GM18861 (cell line): ENCODE results near the gene CREB3L2.
"Not testable (repeated sequence)": the region's sequence is repeated elsewhere in the genome, so short reads cannot be mapped to it uniquely, and the experiment has no call there.

Experiments used
- ATAC-seq: cut with Tn5 transposase; IDR thresholded peaks from one replicate; pipeline ENCODE4 v1.9.1; 2021; ENCODE audit not compliant: unreplicated experiment

Gene CREB3L2

DNA sequence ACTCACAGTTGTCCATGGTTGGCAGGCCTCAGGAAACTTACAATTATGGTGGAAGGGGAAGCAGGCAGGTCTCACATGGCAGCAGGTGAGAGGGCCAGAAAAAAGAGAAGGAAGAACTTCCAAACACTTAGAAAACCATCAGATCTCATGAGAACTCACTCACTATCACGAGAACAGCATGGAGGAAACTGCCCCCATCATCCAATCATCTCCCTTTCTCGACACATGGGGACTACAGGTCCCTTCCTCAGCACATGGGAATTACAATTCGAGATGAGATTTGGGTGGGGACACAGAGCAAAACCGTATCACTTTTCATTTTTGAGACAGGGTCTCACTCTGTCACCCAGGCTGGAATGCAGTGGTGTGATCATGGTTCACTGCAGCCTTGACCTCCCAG lies 12.3 kb upstream of the CREB3L2 start:
- ATAC-seq: not testable (repeated sequence)

DNA sequence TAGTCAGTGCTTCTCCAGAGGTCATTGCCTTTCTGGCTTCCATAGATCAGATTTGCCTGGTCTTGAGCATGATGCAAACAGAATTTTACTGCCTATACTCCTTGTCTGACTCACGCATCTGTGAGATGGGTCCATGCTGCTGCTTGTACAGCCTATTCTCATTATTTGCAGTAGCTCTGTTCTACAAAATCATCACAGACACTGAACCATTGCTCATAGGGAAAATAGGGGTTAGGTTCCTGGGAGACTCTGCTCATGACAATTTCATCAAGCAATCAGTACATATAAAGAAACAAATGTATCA lies 7.4 kb upstream of the CREB3L2 start:
- no peak for ATAC-seq

DNA sequence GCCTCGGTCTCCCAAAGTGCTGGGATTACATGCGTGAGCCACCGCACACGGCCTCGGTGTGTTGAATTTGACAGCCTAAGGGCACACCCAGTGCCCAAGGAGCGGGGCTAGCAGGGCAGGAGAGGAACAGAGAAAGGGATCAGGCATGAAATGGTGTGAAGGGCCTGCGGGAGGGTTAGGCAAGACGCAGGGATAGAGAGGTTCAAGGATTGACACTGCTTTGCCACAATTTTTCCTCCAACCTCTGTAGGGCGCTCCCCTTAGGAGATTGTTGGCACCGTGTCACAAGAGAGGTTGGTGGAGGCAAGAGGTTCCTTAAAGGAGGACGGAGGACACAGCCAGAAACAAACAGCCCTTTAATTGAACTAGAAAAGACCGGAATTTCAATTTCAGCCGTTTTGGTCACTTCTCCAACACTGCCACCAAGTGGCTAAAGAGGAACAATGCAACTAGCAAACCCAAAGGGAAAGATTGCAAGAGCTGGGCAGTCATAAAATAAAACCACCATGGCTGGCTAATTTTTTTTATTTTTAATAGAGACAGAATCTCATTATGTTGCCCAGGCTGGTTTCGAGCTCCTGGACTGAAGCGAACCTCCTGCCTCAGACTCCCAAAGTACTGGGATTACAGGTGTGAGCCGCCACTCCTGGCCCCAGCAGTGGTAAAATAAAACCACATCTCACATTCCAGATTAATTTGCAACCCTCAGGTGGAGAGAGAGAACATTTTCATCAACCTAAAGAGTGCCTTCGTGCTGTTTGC lies 6.9 kb upstream of the CREB3L2 start:
- no peak for ATAC-seq

DNA sequence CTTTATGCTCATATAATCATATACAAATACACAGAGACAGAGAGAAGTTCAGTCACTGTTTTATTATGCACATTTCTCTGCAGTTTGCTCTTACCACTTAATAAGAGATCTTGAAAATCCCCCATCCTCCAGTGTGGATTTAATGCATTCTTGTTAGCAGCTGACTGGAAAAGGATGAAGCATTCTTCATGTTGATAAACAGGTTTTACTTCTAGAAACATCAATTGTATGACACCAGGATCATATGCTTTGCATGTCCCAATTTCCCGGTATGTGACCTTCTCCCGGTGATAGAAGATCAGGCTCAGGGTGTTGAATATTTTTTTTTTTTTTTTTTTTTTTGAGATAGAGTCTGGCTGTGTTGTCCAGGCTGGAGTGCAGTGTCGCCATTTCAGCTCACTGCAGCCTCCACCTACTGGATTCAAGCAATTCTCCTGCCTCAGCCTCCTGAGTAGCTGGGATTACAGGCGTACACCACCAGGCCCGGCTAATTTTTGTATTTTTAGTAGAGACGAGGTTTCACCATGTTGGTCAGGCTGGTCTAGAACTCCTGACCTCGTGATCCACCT lies 6.2 kb upstream of the CREB3L2 start:
- no peak for ATAC-seq

DNA sequence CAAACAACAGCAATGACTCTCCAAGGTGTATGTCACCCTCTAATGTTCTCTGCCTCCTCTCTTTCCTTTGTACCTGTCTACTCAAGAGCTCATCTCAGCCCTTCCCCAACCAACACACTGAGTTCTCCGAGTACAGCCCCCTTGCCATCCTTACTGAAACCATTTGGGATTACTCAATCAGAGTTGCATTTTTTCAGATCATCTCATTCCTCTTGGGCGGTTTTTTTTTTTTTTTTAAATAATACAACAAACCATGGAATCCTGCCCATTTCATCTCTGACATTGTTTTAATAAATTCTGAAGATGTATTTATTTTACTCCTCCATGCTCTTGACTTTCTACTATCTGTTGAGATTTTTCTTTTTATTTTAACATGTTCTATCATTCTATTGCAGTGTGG lies 4.2 kb upstream of the CREB3L2 start:
- no peak for ATAC-seq

DNA sequence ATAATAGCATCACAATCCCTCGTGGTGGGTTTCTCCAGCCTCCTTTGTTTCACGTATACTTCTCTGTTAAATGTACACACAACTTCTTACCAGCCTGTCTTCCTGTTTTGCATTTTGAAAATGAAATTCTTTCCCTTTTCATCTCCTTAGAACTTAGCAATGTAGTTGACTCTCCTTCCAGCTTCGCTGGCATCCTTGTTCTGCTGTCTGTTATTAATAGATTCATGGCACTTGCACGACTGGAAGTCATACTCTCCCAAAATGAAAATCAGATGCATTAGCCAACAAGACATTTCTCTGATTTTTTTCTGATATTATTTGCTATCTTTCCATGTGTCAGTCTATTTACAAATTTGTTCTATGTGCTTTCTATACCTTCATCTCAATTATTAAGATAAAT lies 3.0 kb upstream of the CREB3L2 start:
- ATAC-seq: no peak

DNA sequence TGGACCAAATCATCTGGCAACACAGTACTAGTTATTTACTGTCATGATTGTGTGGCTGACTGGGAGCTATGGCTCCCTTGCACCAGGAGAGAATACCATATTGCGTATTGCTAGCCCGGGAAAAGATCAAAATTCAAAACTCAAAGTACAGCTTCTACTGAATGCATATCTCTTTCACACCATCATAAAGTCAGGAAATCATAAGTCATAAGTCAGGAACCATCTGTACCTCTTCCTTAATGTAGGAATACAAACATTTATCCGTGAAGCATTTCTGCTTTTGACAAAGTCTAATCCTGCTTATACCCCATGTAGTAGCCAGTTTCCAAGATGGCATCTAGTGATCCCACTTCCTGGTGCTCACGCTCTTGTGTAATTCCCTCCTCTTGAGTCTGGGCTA lies 2.2 kb upstream of the CREB3L2 start:
- no peak for ATAC-seq

DNA sequence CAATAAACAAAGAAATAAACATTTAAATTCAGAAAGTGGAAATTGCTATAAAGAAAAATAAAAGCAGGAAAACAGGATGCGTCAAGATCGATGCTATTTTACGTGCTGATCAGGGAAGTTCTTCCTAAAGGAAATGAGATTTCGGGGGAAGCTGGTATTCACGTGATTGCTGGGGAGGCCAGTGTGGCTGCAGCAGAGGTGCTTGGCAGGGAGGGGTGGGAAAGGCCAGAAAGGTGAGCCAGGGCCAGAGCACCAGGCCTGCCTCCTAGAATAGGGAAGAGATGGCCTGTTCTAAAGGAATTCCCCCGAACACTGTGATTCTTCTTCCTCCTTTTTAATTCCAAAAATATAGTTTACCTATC lies 923 bp upstream of the CREB3L2 start:
- ATAC-seq: no peak

DNA sequence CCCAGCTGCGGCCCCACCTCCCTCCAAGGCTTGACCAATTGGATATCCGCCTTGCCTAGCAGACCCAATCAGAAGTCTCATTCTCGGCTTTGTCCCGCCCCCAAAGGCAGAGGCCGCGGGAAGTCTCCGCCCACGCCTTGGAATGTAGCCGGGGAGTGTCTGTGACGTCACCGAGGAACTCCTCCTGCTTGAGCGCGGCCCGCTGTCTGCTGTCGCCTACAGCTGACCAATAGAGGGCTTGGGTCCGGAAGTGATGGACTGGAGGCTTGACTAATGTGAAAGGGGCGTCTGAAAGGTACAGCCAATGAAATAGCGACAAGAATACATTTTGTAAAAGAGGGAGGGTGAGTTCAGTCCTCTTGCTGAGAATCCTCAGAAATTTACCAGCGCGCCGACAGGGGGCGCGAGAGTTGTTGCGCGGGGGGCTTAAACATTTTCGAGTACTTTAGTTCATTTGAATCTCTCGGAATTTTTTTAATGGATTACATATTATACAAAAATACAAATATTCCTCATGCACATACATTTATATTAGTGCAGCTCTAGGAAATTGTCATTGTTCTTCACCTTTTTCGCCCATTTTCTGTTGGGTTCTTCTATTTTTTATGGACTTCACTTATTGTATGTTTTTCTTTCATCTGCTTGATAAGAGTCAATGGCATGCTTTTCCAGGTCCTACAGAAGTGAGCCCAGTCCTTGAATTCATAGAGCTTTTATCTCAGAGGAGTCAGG lies 376 bp upstream of the CREB3L2 start:
- peak; percentile 95 for ATAC-seq

DNA sequence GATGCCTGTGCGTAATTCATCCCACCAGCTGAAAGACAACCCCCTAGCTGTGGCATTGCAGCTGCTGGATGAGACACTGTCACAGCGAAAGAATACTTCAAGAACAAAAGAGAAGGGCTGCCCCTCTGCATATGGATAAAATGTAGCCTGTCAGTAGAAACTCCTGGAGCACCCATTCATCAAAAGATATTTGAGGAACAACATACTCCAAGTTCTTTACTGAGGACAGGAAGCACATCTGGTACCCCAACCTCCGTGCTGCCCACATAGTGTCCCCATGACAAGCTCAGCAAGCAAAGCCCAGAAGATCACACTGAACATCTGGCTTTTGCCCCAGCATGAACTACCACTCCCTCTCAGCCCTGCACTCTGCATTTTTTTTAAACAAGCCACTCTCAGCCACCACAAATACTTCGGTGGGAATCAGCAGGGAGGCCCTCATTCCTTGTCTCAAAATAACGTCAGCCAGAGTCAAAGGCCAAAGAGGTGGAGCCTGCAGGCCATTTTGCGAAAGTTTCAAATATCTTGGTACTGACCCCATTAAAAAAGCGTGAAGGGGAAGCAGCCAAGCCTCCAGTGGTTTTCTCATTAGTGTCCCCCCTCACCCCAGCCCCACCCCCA lies 1.7 kb downstream of the CREB3L2 start:
- ATAC-seq: no peak

DNA sequence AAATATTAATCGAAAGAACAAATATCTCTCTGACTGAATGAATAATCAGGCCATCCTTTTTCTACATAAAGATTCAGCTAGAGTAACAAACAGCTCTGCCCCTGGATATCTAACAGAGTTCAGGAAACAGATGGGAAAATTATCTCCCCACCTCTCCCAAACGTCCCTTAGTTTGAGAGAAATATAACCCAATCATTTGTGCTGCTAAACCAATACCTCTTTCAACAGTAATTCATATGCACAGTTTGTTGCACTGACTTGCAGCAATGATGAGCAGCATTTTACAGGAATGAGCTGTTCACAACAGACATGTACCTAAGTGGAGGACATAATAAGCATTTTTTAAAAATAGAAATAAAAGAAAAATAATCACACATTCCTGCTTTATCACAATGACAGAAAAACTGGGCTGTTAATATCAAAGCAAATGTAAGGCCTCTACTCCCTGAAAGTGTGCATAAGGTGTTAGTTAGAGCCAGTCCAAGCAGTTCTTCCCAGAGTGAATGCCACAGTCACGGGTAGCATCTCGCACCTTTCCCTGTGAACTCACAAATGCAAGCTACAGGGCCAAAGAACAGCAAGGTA lies 2.3 kb downstream of the CREB3L2 start:
- no peak for ATAC-seq

DNA sequence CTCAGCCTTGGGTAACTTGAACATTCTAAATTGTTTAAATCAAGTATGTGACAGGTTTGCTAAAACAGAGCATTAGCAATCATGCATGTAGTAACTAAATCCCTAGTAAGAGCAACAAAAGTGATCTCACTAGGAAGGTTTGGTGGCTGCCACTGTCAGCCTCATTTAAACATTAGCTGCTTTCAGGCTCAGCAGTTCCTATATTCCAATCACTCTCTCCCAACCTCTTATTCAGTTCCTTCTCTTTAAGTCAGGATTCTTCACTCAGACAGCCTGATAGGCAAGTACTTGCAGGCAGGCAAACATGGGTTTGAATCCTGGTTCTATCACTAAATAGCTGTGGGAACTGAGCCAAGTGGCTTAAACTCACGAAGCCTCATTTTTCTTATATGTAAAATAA lies 3.6 kb downstream of the CREB3L2 start:
- no peak for ATAC-seq

DNA sequence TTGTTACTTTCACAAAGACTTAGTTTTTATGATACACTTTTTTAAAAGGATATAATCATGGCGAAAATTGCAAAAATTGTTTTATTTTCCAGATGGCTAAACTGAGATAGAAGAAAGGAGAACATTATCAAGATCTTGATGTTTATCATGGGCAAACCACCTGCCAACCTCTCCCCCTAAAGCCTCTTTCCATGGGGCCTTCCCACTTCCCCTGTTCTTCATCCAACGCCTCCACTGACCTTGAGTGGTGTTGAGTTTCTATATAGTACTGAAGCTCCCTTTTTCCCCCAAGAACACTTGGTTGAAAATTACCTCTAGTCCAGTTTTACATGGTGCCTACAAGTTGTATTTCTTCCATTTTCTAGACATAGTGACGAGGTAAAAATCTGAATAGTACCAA lies 5.0 kb downstream of the CREB3L2 start:
- no peak for ATAC-seq

DNA sequence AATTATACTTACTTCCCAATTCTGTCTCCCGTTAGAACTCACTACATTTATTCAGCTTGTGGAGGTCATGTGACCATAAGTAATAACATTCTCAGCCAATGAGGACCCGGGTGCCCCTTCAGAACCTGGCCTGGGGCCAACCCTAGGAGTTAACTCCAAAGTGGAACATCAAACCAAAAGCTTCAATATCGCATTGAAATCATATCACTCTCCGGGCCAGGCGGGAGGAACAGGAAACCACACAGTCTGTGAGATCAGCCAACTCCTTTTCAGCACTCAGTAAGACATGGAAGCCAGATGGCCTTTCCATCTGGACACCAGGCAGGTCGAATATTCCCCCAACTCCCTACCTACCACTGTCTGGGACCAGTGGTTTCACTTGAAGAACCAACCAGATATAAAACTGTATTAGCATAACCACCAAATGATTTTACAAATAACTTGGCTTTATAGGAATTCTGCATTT lies 5.5 kb downstream of the CREB3L2 start:
- no peak for ATAC-seq

DNA sequence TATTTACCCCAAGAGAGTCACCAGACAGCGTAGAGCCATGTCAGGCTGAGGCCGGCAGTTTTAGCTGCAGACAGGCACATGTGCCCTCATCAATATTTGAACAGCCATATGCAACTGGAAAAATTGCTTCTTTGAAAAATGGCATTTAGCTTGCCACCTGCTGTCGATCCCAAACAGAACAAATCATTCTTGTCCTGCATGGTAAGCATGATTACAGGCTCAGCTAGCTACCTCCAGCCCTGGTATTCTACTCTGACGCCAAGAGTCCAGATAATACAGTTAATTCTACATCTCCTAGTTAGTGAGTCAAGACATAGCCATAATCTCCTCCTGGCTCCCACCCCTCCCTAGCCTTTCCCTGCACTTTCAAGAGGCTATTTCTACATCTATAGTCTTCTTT lies 7.7 kb downstream of the CREB3L2 start:
- no peak for ATAC-seq

DNA sequence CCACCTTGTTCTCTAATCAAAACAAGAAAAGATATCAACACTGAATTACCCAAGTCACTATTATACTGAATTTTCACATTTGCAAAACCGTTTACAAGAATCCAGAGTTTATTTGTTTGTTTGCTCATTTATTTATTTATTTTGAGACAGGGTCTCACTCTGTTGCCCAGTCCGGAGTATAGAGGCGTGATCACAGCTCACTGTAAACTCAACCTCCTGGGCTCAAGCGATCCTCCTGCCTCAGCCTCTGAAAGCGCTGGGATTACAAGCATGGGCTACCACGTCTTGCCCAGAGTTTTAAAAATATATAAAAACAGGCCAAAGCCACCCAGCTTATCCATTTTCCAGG lies 8.5 kb downstream of the CREB3L2 start:
- ATAC-seq: no peak

DNA sequence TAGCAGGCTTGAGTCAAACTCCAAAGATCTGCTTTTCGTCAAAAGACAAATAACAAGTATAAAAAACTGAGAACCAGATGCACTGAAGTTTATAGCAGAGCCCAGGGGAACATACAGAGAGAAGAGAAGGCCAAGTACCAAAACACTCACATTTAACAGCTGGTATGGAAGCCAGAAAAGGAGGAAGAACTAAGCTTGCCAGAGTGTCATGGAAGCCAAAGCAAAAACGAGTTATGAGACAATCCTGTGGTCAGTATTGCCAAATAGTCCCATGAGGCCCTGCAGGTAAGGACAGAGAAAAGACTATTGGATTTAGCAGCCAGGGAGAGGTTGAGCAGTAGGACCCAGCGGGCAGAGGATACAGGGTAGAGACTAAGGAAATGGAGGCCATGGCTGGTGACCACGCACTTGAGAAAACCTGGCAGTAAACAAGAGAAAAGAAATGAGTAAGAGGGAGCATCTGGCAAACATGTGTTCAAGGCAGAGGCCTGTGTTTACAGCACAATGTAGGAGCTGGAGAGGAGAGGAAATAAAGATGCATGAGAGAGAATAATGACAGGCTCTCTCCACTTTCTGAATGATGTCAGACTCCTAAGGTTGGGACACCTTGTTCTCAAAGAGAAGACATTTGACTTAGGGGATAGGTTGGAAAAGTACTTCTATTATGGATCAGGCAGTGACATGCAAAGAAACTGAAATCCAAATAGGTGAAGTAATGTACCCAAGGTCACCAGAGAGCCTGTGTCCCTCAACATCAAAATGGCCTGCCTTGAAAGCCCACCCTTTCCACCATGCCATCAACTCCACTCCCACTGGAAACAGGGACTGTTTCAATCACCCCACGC lies 9.1 kb downstream of the CREB3L2 start:
- ATAC-seq: no peak

DNA sequence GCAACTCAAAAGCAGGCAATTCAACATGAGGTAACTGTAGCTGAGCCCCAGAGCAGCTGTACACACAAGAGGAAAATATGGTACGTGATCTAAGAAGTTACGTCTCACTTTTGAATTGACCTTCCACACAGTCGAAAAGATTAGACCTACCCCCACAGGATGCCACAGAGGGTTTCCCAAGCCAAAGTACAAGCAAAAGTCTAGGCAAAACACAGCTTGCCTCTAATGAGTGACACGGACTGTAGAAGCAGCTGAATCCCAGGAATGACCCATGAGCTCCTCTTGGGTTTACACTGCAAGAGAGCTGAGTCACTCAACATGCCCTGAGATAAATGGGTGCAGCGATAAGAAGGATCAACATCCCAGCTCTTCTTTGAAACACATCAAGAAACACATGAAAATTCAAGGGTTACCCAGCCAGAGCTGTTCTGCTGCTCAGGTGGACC lies 9.8 kb downstream of the CREB3L2 start:
- no peak for ATAC-seq

DNA sequence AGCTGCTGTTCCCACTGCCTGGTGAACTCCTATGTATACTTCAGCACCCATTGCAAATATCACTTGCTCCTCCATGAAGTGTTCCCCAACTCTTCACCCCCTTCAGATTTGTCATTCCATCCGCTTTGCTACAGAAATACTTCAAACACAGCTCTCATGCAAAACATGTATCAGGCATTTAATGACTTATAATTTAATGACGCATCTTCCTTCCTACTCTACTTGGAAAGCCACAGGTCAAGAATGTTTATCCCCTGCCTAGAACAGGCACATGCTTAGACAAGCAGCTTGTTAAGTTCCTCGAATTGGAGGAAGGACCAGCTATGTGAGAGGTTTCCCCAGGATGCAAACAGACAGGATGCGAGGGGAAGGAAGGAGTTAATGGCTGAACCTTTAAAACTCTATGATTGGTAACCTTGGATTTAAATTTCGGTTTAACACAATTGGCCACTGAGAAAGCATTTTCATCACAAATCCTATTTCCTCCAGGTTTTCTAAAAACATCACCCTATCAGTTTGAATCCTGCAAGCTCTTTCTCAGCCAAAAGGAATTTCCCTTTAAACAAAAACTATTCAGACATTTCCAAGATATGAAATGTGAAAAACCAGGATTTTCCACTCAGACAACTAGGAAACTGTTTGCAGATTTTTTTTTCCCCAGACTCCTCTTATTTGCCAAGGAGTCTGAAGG lies 11.5 kb downstream of the CREB3L2 start:
- ATAC-seq: no peak

DNA sequence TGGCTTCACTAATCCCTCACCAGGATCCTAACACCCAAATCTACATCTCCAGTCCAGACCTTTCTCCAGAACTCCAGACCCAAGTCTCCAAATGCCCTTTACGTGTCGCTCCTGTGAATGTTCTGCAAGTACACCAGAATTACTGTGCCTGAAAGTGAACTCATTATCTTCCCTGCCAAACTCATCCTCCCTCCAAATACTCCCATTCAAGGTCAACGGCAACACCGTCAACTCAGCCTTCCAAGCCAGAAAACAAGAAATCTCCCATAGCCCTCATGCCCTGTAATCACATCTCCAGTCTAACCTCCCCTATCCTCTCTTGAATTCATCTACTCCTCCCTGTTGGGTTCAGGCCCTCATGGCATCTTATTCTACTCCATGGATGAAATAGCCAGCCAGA lies 12.3 kb downstream of the CREB3L2 start:
- no peak for ATAC-seq
